ENCODE data around the gene FN3K. TPM values are rescaled to one million over a fixed set of nuclear protein-coding genes. Genes with fewer than 3 reads are reported as not detected.

Gene FN3K
- total and polyA plus RNA-seq, 2 of the 13 experiments (the other 11 are each of a cell fraction or from before 2014, with no cell fraction given): 3.5 to 12.2 TPM

DNA sequence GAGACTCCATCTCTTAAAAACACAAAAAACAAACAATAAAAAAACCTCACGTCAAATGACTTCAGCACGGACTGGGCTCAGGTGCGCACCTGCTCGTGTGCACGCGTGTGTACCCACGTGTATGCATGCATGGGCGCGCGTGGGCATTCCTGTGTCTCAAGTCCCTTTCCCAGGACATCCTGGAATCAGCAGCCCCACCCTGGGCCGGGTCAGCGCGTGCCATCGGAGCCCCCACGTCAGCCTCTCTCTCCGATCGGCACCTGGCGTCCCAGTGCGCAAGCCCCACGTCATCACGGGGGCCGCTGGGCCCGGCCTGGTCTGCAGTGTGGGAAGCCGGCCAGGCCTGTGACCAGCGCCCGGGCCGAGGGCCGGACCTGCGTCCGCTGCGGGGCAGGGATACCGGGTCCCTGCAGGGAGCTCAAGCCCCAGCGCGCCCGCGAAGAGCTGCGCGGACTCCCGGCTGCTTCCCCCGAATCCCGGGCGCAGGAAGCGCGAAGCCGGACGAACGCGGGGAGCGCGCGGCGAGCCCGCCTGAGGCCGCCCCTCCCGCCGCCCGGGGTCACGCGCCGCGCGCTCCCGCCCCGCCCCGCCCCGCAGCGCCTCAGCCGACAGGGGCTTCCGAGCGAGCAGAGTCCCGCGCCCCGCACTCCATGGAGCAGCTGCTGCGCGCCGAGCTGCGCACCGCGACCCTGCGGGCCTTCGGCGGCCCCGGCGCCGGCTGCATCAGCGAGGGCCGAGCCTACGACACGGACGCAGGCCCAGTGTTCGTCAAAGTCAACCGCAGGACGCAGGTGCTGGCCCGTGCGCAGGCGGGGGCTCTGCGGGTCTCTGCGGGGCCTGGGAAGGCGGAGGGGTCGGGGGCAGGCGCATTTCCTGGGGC is at the start of gene FN3K (continued):
- TF ChIP-seq, protein P1, sequence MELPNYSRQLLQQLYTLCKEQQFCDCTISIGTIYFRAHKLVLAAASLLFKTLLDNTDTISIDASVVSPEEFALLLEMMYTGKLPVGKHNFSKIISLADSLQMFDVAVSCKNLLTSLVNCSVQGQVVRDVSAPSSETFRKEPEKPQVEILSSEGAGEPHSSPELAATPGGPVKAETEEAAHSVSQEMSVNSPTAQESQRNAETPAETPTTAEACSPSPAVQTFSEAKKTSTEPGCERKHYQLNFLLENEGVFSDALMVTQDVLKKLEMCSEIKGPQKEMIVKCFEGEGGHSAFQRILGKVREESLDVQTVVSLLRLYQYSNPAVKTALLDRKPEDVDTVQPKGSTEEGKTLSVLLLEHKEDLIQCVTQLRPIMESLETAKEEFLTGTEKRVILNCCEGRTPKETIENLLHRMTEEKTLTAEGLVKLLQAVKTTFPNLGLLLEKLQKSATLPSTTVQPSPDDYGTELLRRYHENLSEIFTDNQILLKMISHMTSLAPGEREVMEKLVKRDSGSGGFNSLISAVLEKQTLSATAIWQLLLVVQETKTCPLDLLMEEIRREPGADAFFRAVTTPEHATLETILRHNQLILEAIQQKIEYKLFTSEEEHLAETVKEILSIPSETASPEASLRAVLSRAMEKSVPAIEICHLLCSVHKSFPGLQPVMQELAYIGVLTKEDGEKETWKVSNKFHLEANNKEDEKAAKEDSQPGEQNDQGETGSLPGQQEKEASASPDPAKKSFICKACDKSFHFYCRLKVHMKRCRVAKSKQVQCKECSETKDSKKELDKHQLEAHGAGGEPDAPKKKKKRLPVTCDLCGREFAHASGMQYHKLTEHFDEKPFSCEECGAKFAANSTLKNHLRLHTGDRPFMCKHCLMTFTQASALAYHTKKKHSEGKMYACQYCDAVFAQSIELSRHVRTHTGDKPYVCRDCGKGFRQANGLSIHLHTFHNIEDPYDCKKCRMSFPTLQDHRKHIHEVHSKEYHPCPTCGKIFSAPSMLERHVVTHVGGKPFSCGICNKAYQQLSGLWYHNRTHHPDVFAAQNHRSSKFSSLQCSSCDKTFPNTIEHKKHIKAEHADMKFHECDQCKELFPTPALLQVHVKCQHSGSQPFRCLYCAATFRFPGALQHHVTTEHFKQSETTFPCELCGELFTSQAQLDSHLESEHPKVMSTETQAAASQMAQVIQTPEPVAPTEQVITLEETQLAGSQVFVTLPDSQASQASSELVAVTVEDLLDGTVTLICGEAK (IDR thresholded peaks at IDR 0.05): no peak
- TF ChIP-seq, protein P1 (CRISPR knock-in tag; IDR thresholded peaks at IDR 0.05): no peak; the same call in 1 of the 2 replicates
- TF ChIP-seq U2AF1 (optimal IDR thresholded peaks at IDR 0.05; ENCODE audit: low read depth, low read length) (no peak), ZNF556 (CRISPR knock-in tag; IDR thresholded peaks at IDR 0.05; ENCODE audit: borderline replicate concordance) (no peak), FIP1L1 (IDR thresholded peaks at IDR 0.05; ENCODE audit: borderline replicate concordance, insufficient read depth, low read depth, low read length) (no peak), EZH2 (conservative IDR thresholded peaks at IDR 0.05; ENCODE audit: low read depth, low read length) (no peak), ZNF598 (CRISPR knock-in tag; IDR thresholded peaks at IDR 0.05; ENCODE audit: borderline replicate concordance) (0 out of 2 replicates have a peak, but pooled peaks have one; percentile 8), ARNTL (CRISPR knock-in tag; IDR thresholded peaks at IDR 0.05) (no peak; the same call in 1 of the 2 replicates), MIXL1 (CRISPR knock-in tag; IDR thresholded peaks at IDR 0.05) (0 out of 2 replicates have a peak, but pooled peaks have one; percentile 7), ZSCAN30 (CRISPR knock-in tag; IDR thresholded peaks at IDR 0.05) (no peak), ARNT (IDR thresholded peaks at IDR 0.05) (no peak), MBD4 (IDR thresholded peaks at IDR 0.05; ENCODE audit: borderline replicate concordance, low read length) (no peak), TAF1 (CRISPR knock-in tag; IDR thresholded peaks at IDR 0.05) (peak; percentile 77), ZFX (CRISPR knock-in tag; IDR thresholded peaks at IDR 0.05; ENCODE audit: low read depth) (peak; percentile 88), ZNF121 (CRISPR knock-in tag; IDR thresholded peaks at IDR 0.05) (no peak)
- TF ChIP-seq, protein P2, sequence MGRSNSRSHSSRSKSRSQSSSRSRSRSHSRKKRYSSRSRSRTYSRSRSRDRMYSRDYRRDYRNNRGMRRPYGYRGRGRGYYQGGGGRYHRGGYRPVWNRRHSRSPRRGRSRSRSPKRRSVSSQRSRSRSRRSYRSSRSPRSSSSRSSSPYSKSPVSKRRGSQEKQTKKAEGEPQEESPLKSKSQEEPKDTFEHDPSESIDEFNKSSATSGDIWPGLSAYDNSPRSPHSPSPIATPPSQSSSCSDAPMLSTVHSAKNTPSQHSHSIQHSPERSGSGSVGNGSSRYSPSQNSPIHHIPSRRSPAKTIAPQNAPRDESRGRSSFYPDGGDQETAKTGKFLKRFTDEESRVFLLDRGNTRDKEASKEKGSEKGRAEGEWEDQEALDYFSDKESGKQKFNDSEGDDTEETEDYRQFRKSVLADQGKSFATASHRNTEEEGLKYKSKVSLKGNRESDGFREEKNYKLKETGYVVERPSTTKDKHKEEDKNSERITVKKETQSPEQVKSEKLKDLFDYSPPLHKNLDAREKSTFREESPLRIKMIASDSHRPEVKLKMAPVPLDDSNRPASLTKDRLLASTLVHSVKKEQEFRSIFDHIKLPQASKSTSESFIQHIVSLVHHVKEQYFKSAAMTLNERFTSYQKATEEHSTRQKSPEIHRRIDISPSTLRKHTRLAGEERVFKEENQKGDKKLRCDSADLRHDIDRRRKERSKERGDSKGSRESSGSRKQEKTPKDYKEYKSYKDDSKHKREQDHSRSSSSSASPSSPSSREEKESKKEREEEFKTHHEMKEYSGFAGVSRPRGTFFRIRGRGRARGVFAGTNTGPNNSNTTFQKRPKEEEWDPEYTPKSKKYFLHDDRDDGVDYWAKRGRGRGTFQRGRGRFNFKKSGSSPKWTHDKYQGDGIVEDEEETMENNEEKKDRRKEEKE (IDR thresholded peaks at IDR 0.05): no peak
- TF ChIP-seq, protein P3, sequence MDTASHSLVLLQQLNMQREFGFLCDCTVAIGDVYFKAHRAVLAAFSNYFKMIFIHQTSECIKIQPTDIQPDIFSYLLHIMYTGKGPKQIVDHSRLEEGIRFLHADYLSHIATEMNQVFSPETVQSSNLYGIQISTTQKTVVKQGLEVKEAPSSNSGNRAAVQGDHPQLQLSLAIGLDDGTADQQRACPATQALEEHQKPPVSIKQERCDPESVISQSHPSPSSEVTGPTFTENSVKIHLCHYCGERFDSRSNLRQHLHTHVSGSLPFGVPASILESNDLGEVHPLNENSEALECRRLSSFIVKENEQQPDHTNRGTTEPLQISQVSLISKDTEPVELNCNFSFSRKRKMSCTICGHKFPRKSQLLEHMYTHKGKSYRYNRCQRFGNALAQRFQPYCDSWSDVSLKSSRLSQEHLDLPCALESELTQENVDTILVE (CRISPR knock-in tag; IDR thresholded peaks at IDR 0.05): no peak
